Suprapubic skin (tissue), 4 donors: Measurements from ENCODE around the gene ARID1B. TPM values are rescaled to one million over a fixed set of nuclear protein-coding genes. Genes with fewer than 3 reads are reported as not detected.

Source experiments
- DNase-seq, 2 donors: peaks; one replicate each; pipeline ENCODE4 v3.0.0-alpha.2; 2019; ENCODE audit warnings: low spot score in 2 of 2
- H3K27ac ChIP-seq: fragments of 200-600 bp; sonication (generic); one replicate; pipeline ENCODE4 v1.5.1; 2019
- H3K27me3 ChIP-seq: fragments of 200-600 bp; sonication (generic); one replicate; pipeline ENCODE4 v1.5.1; 2019
- H3K36me3 ChIP-seq: fragments of 200-600 bp; sonication (generic); one replicate; pipeline ENCODE4 v1.5.1; 2019
- H3K4me1 ChIP-seq: fragments of 200-600 bp; sonication (generic); one replicate; pipeline ENCODE4 v1.5.1; 2019
- H3K4me3 ChIP-seq: fragments of 200-600 bp; sonication (generic); one replicate; pipeline ENCODE4 v1.5.1; 2019; ENCODE audit warnings: mild to moderate bottlenecking
- H3K9me3 ChIP-seq: fragments of 200-600 bp; sonication (generic); one replicate; pipeline ENCODE4 v1.5.1; 2019
- EP300 ChIP-seq: sonication (generic); formaldehyde crosslinking; IDR thresholded peaks from one replicate; pipeline ENCODE4 v1.6.1; 2017; ENCODE audit warnings: antibody characterized with exemption
- POLR2A ChIP-seq, 2 donors: fragments of 450-650 bp; IDR thresholded peaks; one replicate each; pipeline ENCODE4 v1.6.1; 2017; ENCODE audit warnings: antibody characterized with exemption in 2 of 2, mild to moderate bottlenecking in 2 of 2, moderate library complexity in 2 of 2
- POLR2AphosphoS5 ChIP-seq, 3 donors: sonication (generic); formaldehyde crosslinking; IDR thresholded peaks; one replicate each; pipeline ENCODE4 v1.6.1; 2017; ENCODE audit warnings: antibody characterized with exemption in 3 of 3
- WGBS: methylation state at CpG from one replicate; pipeline ENCODE4 v1.1.5; 2018; 5-methylcytosine and 5-hydroxymethylcytosine counted together
- total RNA-seq, 4 donors: library from RNA; depleted of rRNA; stranded (reverse); fragments of >200 nt; gene quantifications; one replicate each; pipeline ENCODE4 v1.1.0, GENCODE V29; 2016
- TF ChIP-seq, protein P1 (sequence below), 2 donors: fragments of 200-600 bp in 1 of 2; fragments of 450-650 bp in 1 of 2; sonication (generic) in 1 of 2; IDR thresholded peaks; one replicate each; pipeline ENCODE4 v1.5.1; 2016 to 2019; ENCODE audit warnings: antibody characterized with exemption in 2 of 2, mild to moderate bottlenecking in 1 of 2, moderate library complexity in 1 of 2

Gene ARID1B
- total RNA-seq, 4 donors from 2014 or later = 102 to 233 (median 129) TPM

DNA sequence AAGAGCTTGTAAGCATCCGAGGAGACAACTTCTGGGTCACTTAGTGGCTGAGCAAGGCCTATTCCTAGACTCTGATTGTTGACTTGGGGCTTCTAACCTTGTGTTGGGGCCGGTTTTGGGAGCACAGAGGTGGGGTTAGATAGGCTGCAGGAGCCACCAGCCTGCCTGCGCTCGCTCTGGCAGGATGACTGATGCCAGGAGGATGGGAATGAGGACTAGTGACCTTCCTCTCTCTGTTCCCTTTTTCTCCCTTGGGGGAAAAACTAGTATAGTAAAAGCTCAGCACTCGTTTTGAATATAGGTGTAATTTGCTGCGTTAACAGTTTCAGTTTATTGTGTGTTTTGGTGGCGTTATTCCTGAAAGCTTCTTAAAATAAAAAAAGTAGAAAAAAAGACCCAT lies 141.5 kb downstream of the ARID1B start:
- H3K9me3 ChIP-seq = no peaks in the 10 kb centered on the region
- no peak for TF ChIP-seq EP300
- TF ChIP-seq, protein P1, sequence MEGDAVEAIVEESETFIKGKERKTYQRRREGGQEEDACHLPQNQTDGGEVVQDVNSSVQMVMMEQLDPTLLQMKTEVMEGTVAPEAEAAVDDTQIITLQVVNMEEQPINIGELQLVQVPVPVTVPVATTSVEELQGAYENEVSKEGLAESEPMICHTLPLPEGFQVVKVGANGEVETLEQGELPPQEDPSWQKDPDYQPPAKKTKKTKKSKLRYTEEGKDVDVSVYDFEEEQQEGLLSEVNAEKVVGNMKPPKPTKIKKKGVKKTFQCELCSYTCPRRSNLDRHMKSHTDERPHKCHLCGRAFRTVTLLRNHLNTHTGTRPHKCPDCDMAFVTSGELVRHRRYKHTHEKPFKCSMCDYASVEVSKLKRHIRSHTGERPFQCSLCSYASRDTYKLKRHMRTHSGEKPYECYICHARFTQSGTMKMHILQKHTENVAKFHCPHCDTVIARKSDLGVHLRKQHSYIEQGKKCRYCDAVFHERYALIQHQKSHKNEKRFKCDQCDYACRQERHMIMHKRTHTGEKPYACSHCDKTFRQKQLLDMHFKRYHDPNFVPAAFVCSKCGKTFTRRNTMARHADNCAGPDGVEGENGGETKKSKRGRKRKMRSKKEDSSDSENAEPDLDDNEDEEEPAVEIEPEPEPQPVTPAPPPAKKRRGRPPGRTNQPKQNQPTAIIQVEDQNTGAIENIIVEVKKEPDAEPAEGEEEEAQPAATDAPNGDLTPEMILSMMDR (IDR thresholded peaks at IDR 0.05) = no peak
- TF ChIP-seq POLR2A (IDR thresholded peaks at IDR 0.05) = no peak
- TF ChIP-seq POLR2AphosphoS5 (IDR thresholded peaks at IDR 0.05) = no peak
- 54% methylated on average over 7 of the region's 7 CpGs for WGBS

DNA sequence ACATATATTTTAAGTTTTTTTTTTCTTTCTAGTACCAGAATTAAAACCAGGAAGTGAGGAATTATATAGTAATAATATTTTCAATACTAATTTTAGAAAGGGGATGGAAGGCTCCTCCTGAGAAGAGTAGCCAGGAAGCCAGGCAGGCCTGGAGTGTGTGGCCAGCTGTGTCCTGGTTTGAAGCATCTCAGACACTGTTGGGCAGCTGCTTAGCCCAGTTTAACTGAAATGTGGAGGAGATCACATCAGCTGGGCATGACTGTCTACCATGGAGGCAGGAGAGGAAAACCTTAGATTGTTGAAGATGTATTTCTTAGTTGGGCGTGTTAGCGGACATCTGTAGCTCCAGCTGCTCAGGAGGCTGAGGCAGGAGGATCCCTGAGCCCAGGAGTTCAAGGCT lies 142.2 kb downstream of the ARID1B start:
- H3K4me3 ChIP-seq = no peak overlapping the region
- H3K36me3 ChIP-seq = no peaks in the 10 kb centered on the region
- H3K27ac ChIP-seq = no peak overlapping the region
- H3K9me3 ChIP-seq = no peaks in the 10 kb centered on the region
- peaks cover 6% of the 10 kb centered on the region for H3K4me1 ChIP-seq
- TF ChIP-seq POLR2A (IDR thresholded peaks at IDR 0.05) (no peak), POLR2AphosphoS5 (IDR thresholded peaks at IDR 0.05) (no peak), EP300 (no peak)
- TF ChIP-seq, protein P1 (IDR thresholded peaks at IDR 0.05) = no peak
- no peak for DNase-seq
- WGBS = 97% methylated on average over 2 of the region's 2 CpGs
- H3K27me3 ChIP-seq = no peaks in the 10 kb centered on the region

More for the DNA sequence above, 141.5 kb downstream of the ARID1B start:
- H3K36me3 ChIP-seq = no peaks in the 10 kb centered on the region
- no peak overlapping the region for H3K27ac ChIP-seq
- no peak overlapping the region for H3K4me3 ChIP-seq
- peaks cover 6% of the 10 kb centered on the region for H3K4me1 ChIP-seq
- no peak for DNase-seq
- H3K27me3 ChIP-seq = no peaks in the 10 kb centered on the region

DNA sequence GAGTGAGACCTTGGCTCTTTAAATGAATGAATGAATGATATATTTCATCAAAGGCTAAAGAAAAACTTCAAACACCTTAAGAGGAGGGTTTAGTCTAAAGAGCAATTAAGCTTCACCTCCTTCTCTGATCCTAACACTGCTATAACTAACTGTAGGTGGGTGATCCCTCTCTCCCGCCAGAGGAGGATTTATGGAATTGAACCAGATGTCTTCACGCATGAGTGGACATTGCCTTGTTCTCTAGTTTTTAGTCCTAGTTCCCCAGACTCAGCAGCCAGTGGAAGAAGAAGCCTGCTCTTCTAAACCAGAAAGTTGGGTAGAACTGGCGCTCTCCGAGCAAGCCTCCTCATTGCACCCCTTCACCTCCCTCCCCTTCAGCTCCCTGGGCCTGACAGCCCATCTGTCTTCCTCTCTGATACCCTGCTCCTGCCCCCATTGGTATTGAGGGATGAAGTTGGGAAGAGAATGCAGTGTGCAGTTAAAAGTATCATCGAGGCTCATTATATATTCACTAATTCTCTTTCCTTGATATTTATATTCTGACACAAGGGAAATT lies 142.7 kb downstream of the ARID1B start:
- no peak overlapping the region for H3K27ac ChIP-seq
- no peak overlapping the region for H3K4me3 ChIP-seq
- no peaks in the 10 kb centered on the region for H3K9me3 ChIP-seq
- H3K36me3 ChIP-seq = no peaks in the 10 kb centered on the region
- whole genome bisulfite sequencing = 93% methylated on average over 5 of the region's 5 CpGs
- peaks cover 6% of the 10 kb centered on the region for H3K4me1 ChIP-seq
- TF ChIP-seq POLR2A (IDR thresholded peaks at IDR 0.05) = no peak
- TF ChIP-seq EP300 = no peak
- TF ChIP-seq, protein P1 (IDR thresholded peaks at IDR 0.05) = no peak
- TF ChIP-seq POLR2AphosphoS5 (IDR thresholded peaks at IDR 0.05) = no peak
- H3K27me3 ChIP-seq = no peaks in the 10 kb centered on the region
- DNase-seq = no peak

DNA sequence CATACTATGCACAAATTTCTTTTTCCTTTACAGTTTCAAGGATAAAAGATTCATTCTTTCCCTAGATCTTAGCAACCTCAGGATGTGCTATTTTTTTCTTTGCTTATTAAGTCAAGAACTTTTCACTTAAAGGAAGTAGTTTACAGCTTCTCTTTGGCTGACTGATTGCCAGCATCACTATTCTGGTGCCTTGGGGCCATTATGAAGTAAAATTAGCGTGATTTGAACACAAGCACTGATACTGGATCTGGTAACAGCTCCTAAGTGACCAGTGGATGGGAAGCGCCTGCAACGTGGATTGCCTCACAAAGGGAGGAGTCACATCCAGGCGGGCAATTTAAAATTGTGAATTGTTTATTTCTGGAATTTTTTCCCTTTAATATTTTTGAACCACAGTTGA lies 147.1 kb downstream of the ARID1B start:
- Histone ChIP-seq H3K4me1 (peaks cover 25% of the 10 kb centered on the region), H3K4me3 (no peak overlapping the region), H3K27me3 (no peaks in the 10 kb centered on the region), H3K36me3 (no peaks in the 10 kb centered on the region), H3K9me3 (no peaks in the 10 kb centered on the region), H3K27ac (no peak overlapping the region)
- 60% methylated on average over 4 of the region's 4 CpGs for WGBS
- no peak for DNase-seq
- TF ChIP-seq EP300 (no peak), POLR2A (IDR thresholded peaks at IDR 0.05) (no peak), POLR2AphosphoS5 (IDR thresholded peaks at IDR 0.05) (no peak)

DNA sequence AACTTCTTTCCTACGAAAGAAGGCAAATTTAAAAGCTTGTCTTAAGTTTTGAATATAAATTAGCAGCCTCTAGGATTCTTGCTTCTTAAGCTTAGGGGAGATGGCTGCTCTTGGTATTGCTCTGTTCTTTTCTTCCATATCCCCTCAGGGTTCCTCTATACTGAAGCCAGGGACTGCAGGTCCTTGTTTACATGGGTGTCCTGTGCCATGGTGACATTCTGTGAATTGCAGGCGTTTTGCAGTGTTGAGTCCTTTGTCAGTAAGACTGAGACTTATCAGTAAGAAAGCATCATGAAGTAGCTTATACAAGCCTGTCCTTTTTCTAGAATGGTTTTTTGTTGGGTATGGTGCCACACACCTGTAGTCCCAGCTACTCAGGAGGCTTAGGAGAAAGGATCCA lies 147.8 kb downstream of the ARID1B start:
- TF ChIP-seq EP300 = no peak
- no peak overlapping the region for H3K27ac ChIP-seq
- 87% methylated on average over 2 of the region's 2 CpGs for WGBS

DNA sequence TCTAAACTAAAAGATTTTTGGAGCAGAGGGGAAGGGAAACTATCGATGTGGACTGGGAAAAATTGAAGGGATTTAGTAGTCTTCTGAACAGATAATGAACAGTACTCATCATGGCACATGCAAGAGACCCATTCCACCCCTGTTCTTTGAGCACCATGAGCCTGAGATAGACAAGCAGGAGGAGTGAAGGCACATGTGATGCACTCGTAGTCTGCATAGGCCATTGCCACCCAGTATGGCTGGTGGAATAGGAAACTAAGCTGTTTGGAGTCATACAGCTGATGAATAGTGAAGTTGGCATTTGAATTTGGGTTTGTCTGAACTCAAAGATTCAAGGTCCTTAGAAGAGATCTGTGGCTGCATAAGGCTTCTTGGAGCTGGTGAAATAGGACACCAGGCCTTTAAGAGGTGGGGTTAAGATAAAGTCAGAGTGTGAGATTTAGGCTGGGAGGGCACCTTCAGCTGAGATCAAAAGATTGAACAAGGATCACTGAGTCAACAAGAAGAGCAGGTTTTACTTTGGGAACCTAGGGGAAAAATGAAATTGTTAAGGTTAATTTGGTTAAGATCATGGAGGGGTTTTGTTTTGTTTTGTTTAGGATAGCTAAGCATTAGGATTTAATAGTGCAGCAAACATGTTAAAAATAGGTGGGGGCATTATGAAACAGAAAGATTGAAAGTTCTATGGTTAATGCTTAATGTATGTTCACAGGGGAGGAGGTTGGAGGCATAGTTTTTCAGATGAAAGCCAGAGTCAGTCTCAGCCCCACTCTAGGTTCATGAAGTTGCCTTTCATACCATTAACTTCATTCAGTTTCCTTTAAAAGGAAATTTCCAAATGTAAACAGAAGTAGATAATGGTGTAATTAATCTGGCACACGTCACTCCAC lies 148.8 kb downstream of the ARID1B start:
- no peak for TF ChIP-seq EP300
- TF ChIP-seq, protein P1 (IDR thresholded peaks at IDR 0.05) = no peak
- 48% methylated on average over 3 of the region's 3 CpGs for WGBS
- H3K4me1 ChIP-seq = peaks cover 25% of the 10 kb centered on the region

More for the DNA sequence above, 147.8 kb downstream of the ARID1B start:
- Histone ChIP-seq H3K4me3 (no peak overlapping the region), H3K27me3 (no peaks in the 10 kb centered on the region), H3K9me3 (no peaks in the 10 kb centered on the region), H3K36me3 (no peaks in the 10 kb centered on the region), H3K4me1 (peaks cover 25% of the 10 kb centered on the region)
- DNase-seq = no peak

More for the DNA sequence above, 148.8 kb downstream of the ARID1B start:
- no peak overlapping the region for H3K27ac ChIP-seq
- no peak overlapping the region for H3K4me3 ChIP-seq
- no peaks in the 10 kb centered on the region for H3K27me3 ChIP-seq
- H3K9me3 ChIP-seq = no peaks in the 10 kb centered on the region
- H3K36me3 ChIP-seq = no peaks in the 10 kb centered on the region
- DNase-seq = no peak
